ENCODE data around the gene CDC42BPB. TPM values are rescaled to one million over a fixed set of nuclear protein-coding genes. Genes with fewer than 3 reads are reported as not detected.

CDC42BPB gene
- polyA plus RNA-seq, 1 donor (not counting 4 experiments of a cell fraction or from before 2014, with no cell fraction given) = 41.3 TPM

GRCh38 chr14:102970496-102970895 is 86.9 kb downstream of the CDC42BPB start:
- no peak overlapping the region for H3K4me2 ChIP-seq (ENCODE audit: control insufficient read depth, extremely low read depth, insufficient read depth, low read depth, low read length)
- no peak for TF ChIP-seq EZH2 (IDR thresholded peaks at IDR 0.05; ENCODE audit: low read length)
- TF ChIP-seq CTCF (optimal IDR thresholded peaks at IDR 0.05 in 1 of 3, IDR thresholded peaks at IDR 0.05 in 1 of 3, conservative IDR thresholded peaks at IDR 0.05 in 1 of 3; ENCODE audit: extremely low read depth in 1 of 3, insufficient read depth in 2 of 3, low read length in 3 of 3) = no peak
- H3K79me2 ChIP-seq (ENCODE audit: control insufficient read depth, insufficient read depth, low read length) = no peaks in the 10 kb centered on the region
- H4K20me1 ChIP-seq (ENCODE audit: control insufficient read depth, extremely low read depth, insufficient read depth, low read length) = no peaks in the 10 kb centered on the region
- H3K27ac ChIP-seq (ENCODE audit: control insufficient read depth, insufficient read depth, low read length) = no peak overlapping the region
- DNase-seq (ENCODE audit: low read depth, low spot score) (no peak), FAIRE-seq (no peak)
- H2AFZ ChIP-seq (ENCODE audit: control insufficient read depth, low read length) = no peak overlapping the region
- no peak overlapping the region for H3K9ac ChIP-seq (ENCODE audit: control insufficient read depth, extremely low read depth, insufficient read depth, low read length)
- H3K9me3 ChIP-seq (ENCODE audit: control insufficient read depth, low read depth, low read length) = no peaks in the 10 kb centered on the region
- H3K4me1 ChIP-seq (ENCODE audit: control insufficient read depth, extremely low read depth, insufficient read depth, low read length) = no peaks in the 10 kb centered on the region
- no peaks in the 10 kb centered on the region for H3K9me1 ChIP-seq (ENCODE audit: control insufficient read depth, extremely low read depth, insufficient read depth, low read length)
- peaks cover 42 to 56% of the 10 kb centered on the region in 2 experiments for H3K36me3 ChIP-seq (ENCODE audit: control insufficient read depth in 2 of 2, extremely low read depth in 1 of 2, insufficient read depth in 2 of 2, low read length in 2 of 2)
- H3K27me3 ChIP-seq (ENCODE audit: control insufficient read depth, extremely low read depth, insufficient read depth, low read length) = no peaks in the 10 kb centered on the region
- H3K4me3 ChIP-seq (ENCODE audit: control insufficient read depth in 2 of 3, extremely low read depth in 1 of 3, insufficient read depth in 2 of 3, low read depth in 1 of 3, low read length in 3 of 3) = no peak overlapping the region
- dilution Hi-C loops (cut with MboI; ENCODE audit: extremely low pct_ligation_motif_present, low sequenced_read_pairs) = no loop called here

- DNase-seq (ENCODE audit: low read depth, low spot score) (no peak), FAIRE-seq (no peak)
- dilution Hi-C loops (cut with MboI; ENCODE audit: extremely low pct_ligation_motif_present, low sequenced_read_pairs) = no loop called here
- H3K79me2 ChIP-seq (ENCODE audit: control insufficient read depth, insufficient read depth, low read length) = no peaks in the 10 kb centered on the region
- no peak overlapping the region for H3K9ac ChIP-seq (ENCODE audit: control insufficient read depth, extremely low read depth, insufficient read depth, low read length)
- no peaks in the 10 kb centered on the region for H3K9me1 ChIP-seq (ENCODE audit: control insufficient read depth, extremely low read depth, insufficient read depth, low read length)
- H2AFZ ChIP-seq (ENCODE audit: control insufficient read depth, low read length) = no peak overlapping the region
- no peak overlapping the region for H3K4me2 ChIP-seq (ENCODE audit: control insufficient read depth, extremely low read depth, insufficient read depth, low read depth, low read length)
- no peaks in the 10 kb centered on the region for H4K20me1 ChIP-seq (ENCODE audit: control insufficient read depth, extremely low read depth, insufficient read depth, low read length)
- no peaks in the 10 kb centered on the region for H3K4me1 ChIP-seq (ENCODE audit: control insufficient read depth, extremely low read depth, insufficient read depth, low read length)
- no peaks in the 10 kb centered on the region for H3K27me3 ChIP-seq (ENCODE audit: control insufficient read depth, extremely low read depth, insufficient read depth, low read length)
- H3K27ac ChIP-seq (ENCODE audit: control insufficient read depth, insufficient read depth, low read length) = no peak overlapping the region
- no peaks in the 10 kb centered on the region for H3K9me3 ChIP-seq (ENCODE audit: control insufficient read depth, low read depth, low read length)
- H3K4me3 ChIP-seq (ENCODE audit: control insufficient read depth in 2 of 3, extremely low read depth in 1 of 3, insufficient read depth in 2 of 3, low read depth in 1 of 3, low read length in 3 of 3) = no peak overlapping the region
- H3K36me3 ChIP-seq (ENCODE audit: control insufficient read depth in 2 of 2, extremely low read depth in 1 of 2, insufficient read depth in 2 of 2, low read length in 2 of 2) = peaks cover 43 to 56% of the 10 kb centered on the region in 2 experiments
- TF ChIP-seq EZH2 (IDR thresholded peaks at IDR 0.05; ENCODE audit: low read length) (no peak), CTCF (optimal IDR thresholded peaks at IDR 0.05 in 1 of 3, IDR thresholded peaks at IDR 0.05 in 1 of 3, conservative IDR thresholded peaks at IDR 0.05 in 1 of 3; ENCODE audit: extremely low read depth in 1 of 3, insufficient read depth in 2 of 3, low read length in 3 of 3) (no peak)
Measured at GRCh38 chr14:102969901-102970300, 87.4 kb downstream of the CDC42BPB start.
